ENCODE measurements around the gene ZNF136. TPM values are rescaled to one million over a fixed set of nuclear protein-coding genes. Genes with fewer than 3 reads are reported as not detected.

The ZNF136 gene
- total and polyA plus RNA-seq, 2 of the 8 experiments (the other 6 are each of a cell fraction or from before 2014, with no cell fraction given) = 1.6 to 6.9 TPM

GRCh38 chr19:12162882-12163806, at the start of gene ZNF136 (continued):
- TF ChIP-seq CHD7 (IDR thresholded peaks at IDR 0.05; ENCODE audit: insufficient replicate concordance, low read length) = no peak
- TF ChIP-seq CHD2 (IDR thresholded peaks at IDR 0.05; ENCODE audit: low read length) = peak; percentile 98
- TF ChIP-seq ASH2L (IDR thresholded peaks at IDR 0.05; ENCODE audit: low read length) = peak; percentile 94
- peak; percentile 37; the same call in 1 of the 2 replicates for TF ChIP-seq EGR1 (IDR thresholded peaks at IDR 0.05; ENCODE audit: borderline replicate concordance, low read depth, low read length)
- no peak for TF ChIP-seq NRF1 (IDR thresholded peaks at IDR 0.05; ENCODE audit: low read depth, low read length)
- peak; percentile 94 for TF ChIP-seq KDM4A (IDR thresholded peaks at IDR 0.05; ENCODE audit: low read depth, low read length, severe bottlenecking)
- peak; percentile 92 for TF ChIP-seq BRCA1 (IDR thresholded peaks at IDR 0.05; ENCODE audit: low read depth, low read length)
- TF ChIP-seq SAP30 (IDR thresholded peaks at IDR 0.05; ENCODE audit: insufficient read depth, insufficient replicate concordance, low read length) = no peak
- TF ChIP-seq HDAC2 (IDR thresholded peaks at IDR 0.05; ENCODE audit: borderline replicate concordance in 1 of 2, low read depth in 2 of 2, low read length in 2 of 2) = 0 out of 4 replicates have a peak, but pooled peaks of 1 of the 2 experiments have one; percentile 43
